BLaER1 treated with 17β-estradiol and CSF1 and Interleukin-3, amounts not matched to agents 10 nM and 100 nM (cell line): ENCODE measurements around the gene PDGFA.

Experiments used
- H3K27ac ChIP-seq, 11 experiments: shearing (Covaris generic); formaldehyde crosslinking; 2 replicates each; pipeline ENCODE4 v1.8.1; 2022
- H3K27me3 ChIP-seq, 11 experiments: shearing (Covaris generic); formaldehyde crosslinking; 2 replicates each; pipeline ENCODE4 v1.8.1; 2022
- H3K36me3 ChIP-seq, 11 experiments: shearing (Covaris generic); formaldehyde crosslinking; 2 replicates each; pipeline ENCODE4 v1.8.1; 2022
- H3K4me1 ChIP-seq, 10 experiments: shearing (Covaris generic); formaldehyde crosslinking; 2 replicates each; pipeline ENCODE4 v1.8.1; 2022
- H3K4me2 ChIP-seq, 11 experiments: shearing (Covaris generic); formaldehyde crosslinking; 2 replicates each; pipeline ENCODE4 v1.8.1; 2022
- H3K4me3 ChIP-seq, 10 experiments: shearing (Covaris generic); formaldehyde crosslinking; 2 replicates each; pipeline ENCODE4 v1.8.1; 2022
- H3K9ac ChIP-seq, 11 experiments: shearing (Covaris generic); formaldehyde crosslinking; 2 replicates each; pipeline ENCODE4 v1.8.1; 2022
- H3K9me3 ChIP-seq, 11 experiments: shearing (Covaris generic); formaldehyde crosslinking; replicated peaks in 1 of 11; 2 replicates each; pipeline ENCODE4 v1.8.1; 2022
- H4K20me1 ChIP-seq, 11 experiments: shearing (Covaris generic); formaldehyde crosslinking; 2 replicates each; pipeline ENCODE4 v1.8.1; 2022
- Cebpa-rat ChIP-seq, 11 experiments: shearing (Covaris generic); IDR thresholded peaks; 2 replicates each; pipeline ENCODE4 v1.8.1; 2022

PDGFA gene

DNA sequence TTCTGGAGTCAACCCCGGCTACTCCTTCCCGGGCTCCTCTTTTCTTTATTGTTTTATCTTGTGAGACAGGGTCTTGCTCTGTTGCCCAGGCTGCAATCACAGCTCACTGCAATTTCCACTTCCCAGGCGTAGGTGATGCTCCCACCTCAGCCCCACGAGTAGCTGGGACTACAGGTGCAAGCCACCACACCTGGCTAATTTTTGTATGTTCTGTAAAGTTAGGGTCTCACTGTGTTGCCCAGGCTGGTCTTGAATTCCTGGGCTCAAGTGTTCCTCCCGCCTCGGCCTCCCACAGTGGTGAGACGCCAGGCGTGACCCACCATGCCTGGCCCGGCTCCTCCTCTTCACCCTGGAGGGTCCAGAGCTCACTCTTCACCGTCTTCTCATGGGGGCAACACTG is 15.3 kb upstream of the PDGFA start:
- no peak for TF ChIP-seq Cebpa-rat (IDR thresholded peaks at IDR 0.05)
- H4K20me1 ChIP-seq: peaks cover 0 to 14% (median 0%) of the 10 kb centered on the region in 11 experiments; a peak in 5 of 22 replicates
- peaks cover 0 to 36% (median 10%) of the 10 kb centered on the region in 11 experiments; a peak in 15 of 22 replicates for H3K27me3 ChIP-seq
- H3K4me3 ChIP-seq: no peak overlapping the region
- H3K4me1 ChIP-seq: peaks cover 17 to 52% (median 40%) of the 10 kb centered on the region in 10 experiments
- no peaks in the 10 kb centered on the region for H3K36me3 ChIP-seq
- H3K4me2 ChIP-seq: no peak overlapping the region
- H3K27ac ChIP-seq: no peak overlapping the region
- peaks cover 0 to 5% (median 0%) of the 10 kb centered on the region in 11 experiments; a peak in 2 of 22 replicates for H3K9me3 ChIP-seq
- no peak overlapping the region for H3K9ac ChIP-seq

DNA sequence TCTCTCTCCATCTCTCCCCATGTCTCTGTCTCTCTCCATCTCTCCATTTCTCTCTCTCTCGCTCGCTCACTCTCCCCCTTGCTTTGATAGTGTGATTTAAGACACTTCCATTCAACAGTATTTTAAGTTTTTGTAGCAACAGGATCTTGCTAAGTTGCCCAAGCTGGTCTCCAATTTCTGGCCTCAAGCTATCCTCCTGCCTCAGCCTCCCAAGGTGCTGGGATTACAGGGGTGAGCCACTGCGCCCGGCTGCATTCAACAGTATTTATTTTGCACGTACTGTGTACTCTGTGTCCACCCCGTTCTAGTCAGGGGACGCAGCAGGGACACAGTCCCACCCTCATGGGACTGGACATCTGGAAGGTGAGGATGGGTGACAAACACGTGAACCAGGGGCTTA is 14.4 kb upstream of the PDGFA start:
- Histone ChIP-seq H3K4me3 (no peak overlapping the region), H3K36me3 (no peaks in the 10 kb centered on the region), H3K9me3 (peaks cover 0 to 5% (median 0%) of the 10 kb centered on the region in 11 experiments; a peak in 2 of 22 replicates), H3K4me1 (peaks cover 14 to 45% (median 32%) of the 10 kb centered on the region in 10 experiments), H3K4me2 (no peak overlapping the region), H3K27me3 (peaks cover 0 to 29% (median 7%) of the 10 kb centered on the region in 11 experiments; a peak in 15 of 22 replicates), H4K20me1 (peaks cover 0 to 14% (median 0%) of the 10 kb centered on the region in 11 experiments; a peak in 5 of 22 replicates), H3K27ac (no peak overlapping the region), H3K9ac (no peak overlapping the region)
- no peak for TF ChIP-seq Cebpa-rat (IDR thresholded peaks at IDR 0.05)

DNA sequence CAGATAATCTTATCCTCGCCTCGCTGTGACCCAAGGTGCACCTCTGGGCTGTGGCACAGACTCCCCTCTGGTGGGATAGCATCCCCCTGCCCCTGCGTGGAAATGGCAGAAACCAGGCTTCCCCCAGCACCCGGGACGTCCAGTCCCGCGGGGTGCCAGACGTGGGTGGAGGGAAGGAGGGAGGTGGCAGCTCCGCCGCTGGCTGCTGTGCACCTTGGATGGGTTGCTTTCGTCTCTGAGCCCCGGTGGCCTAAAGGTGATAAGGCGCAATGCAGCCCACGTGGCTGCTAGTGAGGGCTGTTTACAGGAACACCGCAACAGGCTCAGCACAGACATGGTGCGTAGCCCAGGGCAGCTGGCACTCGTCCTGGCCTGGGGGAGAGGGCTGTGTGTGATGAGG is 13.6 kb upstream of the PDGFA start:
- no peak overlapping the region for H3K27ac ChIP-seq
- H3K9me3 ChIP-seq: peaks cover 0 to 5% (median 0%) of the 10 kb centered on the region in 11 experiments; a peak in 3 of 22 replicates
- peaks cover 0 to 21% (median 0%) of the 10 kb centered on the region in 11 experiments; a peak in 8 of 22 replicates for H3K27me3 ChIP-seq
- no peak overlapping the region for H3K4me2 ChIP-seq
- TF ChIP-seq Cebpa-rat (IDR thresholded peaks at IDR 0.05): no peak
- no peak overlapping the region for H3K9ac ChIP-seq
- no peaks in the 10 kb centered on the region for H3K36me3 ChIP-seq
- H3K4me3 ChIP-seq: no peak overlapping the region
- H4K20me1 ChIP-seq: peaks cover 0 to 14% (median 0%) of the 10 kb centered on the region in 11 experiments; a peak in 4 of 22 replicates
- peaks cover 6 to 37% (median 24%) of the 10 kb centered on the region in 10 experiments for H3K4me1 ChIP-seq

DNA sequence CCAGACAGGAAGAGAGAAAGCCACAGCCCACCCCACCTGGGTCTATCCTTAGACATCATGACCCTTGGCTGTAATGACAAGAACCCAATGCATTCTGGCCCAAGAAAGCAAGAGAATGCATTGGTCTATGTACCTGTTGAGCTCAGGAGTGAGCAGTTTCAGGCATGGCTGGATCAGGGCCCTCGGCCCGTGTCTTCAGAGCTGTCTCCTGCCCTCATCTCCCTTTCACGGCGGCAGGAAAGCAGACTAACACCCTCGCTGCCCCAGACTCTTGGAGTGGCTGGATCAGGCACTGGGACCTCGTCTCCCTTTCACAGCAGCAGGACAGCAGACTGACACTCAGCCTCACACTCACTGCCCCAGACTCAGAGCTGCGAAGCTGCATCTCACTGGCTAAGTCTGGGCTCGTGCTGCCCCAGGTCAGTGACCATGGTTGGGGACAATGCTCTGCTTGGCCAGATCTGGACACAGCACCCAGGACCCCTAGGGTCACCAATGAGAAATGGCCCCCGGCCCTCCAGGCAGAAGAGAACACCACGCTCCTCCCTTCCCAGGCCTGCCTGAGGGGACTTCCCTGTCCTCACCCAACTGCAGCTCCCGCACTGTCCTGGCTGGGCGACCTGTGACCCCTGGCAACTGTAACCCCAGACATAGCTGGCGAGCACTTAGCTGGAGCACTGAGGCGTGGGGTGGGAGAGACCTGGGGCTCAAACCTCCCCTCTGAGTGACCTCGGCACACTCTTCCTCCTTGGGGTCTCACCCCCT is 12.9 kb upstream of the PDGFA start:
- H3K4me1 ChIP-seq: peaks cover 0 to 30% (median 17%) of the 10 kb centered on the region in 10 experiments; a peak in 16 of 20 replicates
- peaks cover 0 to 9% (median 4%) of the 10 kb centered on the region in 11 experiments; a peak in 9 of 22 replicates for H3K9me3 ChIP-seq
- no peak overlapping the region for H3K4me3 ChIP-seq
- peak overlapping the region in 6 of 11 experiments; percentile 15 to 44 (median 21); a peak in 5 of 22 replicates for H3K4me2 ChIP-seq
- H3K27me3 ChIP-seq: peaks cover 0 to 16% (median 0%) of the 10 kb centered on the region in 11 experiments; a peak in 7 of 22 replicates
- H3K36me3 ChIP-seq: no peaks in the 10 kb centered on the region
- H3K9ac ChIP-seq: no peak overlapping the region
- peaks cover 0 to 14% (median 0%) of the 10 kb centered on the region in 11 experiments; a peak in 3 of 22 replicates for H4K20me1 ChIP-seq
- H3K27ac ChIP-seq: no peak overlapping the region
- TF ChIP-seq Cebpa-rat (IDR thresholded peaks at IDR 0.05): no peak

DNA sequence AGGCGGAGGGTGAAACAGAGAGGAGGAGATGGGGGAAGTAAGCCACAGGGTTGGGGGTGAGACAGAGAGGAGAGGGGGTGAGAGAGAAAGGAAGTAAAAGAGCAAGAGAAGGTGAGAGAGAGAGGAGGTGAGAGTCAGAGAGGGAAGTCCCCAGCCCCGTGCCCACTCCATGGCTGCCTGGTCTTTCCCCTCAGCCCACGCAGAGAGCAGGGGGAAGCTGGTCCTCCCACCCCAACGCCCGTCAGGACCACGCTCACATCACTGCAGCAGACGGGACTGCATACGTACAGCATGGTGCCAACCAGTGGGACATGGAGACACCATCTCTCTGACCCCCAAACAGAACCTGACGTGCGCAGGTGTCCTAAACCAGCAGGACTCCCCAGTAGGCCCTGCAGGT is 12.1 kb upstream of the PDGFA start:
- H3K4me1 ChIP-seq: peaks cover 0 to 24% (median 16%) of the 10 kb centered on the region in 10 experiments; a peak in 15 of 20 replicates
- H3K9ac ChIP-seq: no peak overlapping the region
- H3K4me2 ChIP-seq: peak overlapping the region in 9 of 11 experiments; percentile 8 to 44 (median 21); a peak in 6 of 22 replicates
- H3K27me3 ChIP-seq: peaks cover 0 to 16% (median 0%) of the 10 kb centered on the region in 11 experiments; a peak in 7 of 22 replicates
- no peaks in the 10 kb centered on the region for H3K36me3 ChIP-seq
- no peak for TF ChIP-seq Cebpa-rat (IDR thresholded peaks at IDR 0.05)
- H3K4me3 ChIP-seq: no peak overlapping the region
- H3K27ac ChIP-seq: no peak overlapping the region
- peaks cover 0 to 14% (median 0%) of the 10 kb centered on the region in 11 experiments; a peak in 3 of 22 replicates for H4K20me1 ChIP-seq
- H3K9me3 ChIP-seq: peaks cover 0 to 14% (median 11%) of the 10 kb centered on the region in 11 experiments; a peak in 15 of 22 replicates

DNA sequence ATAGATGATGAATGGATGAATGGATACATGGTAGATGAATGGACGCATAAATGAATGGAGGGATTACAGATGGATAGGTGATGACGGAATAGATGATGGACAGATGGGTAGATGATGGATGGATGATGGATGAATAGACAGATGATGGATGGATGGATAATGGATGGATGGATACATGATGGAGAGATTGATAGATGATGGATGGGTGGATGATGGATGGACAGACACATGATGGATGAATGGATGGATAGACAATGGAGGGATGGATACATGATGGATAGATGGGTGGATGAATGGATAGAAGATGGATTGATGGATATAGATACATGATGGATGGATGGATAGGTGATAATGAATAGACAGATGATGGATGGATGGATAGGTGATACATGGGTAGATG is 8.8 kb upstream of the PDGFA start:
- H3K4me3 ChIP-seq: no peak overlapping the region
- peaks cover 1 to 28% (median 15%) of the 10 kb centered on the region in 10 experiments for H3K4me1 ChIP-seq
- H3K36me3 ChIP-seq: no peaks in the 10 kb centered on the region
- TF ChIP-seq Cebpa-rat (IDR thresholded peaks at IDR 0.05): no peak
- peaks cover 0 to 30% (median 0%) of the 10 kb centered on the region in 11 experiments; a peak in 7 of 22 replicates for H4K20me1 ChIP-seq
- no peak overlapping the region for H3K27ac ChIP-seq
- peaks cover 0 to 15% (median 10%) of the 10 kb centered on the region in 11 experiments; a peak in 15 of 22 replicates for H3K9me3 ChIP-seq
- no peak overlapping the region for H3K9ac ChIP-seq
- peaks cover 19 to 42% (median 25%) of the 10 kb centered on the region in 11 experiments for H3K27me3 ChIP-seq
- H3K4me2 ChIP-seq: no peak overlapping the region

DNA sequence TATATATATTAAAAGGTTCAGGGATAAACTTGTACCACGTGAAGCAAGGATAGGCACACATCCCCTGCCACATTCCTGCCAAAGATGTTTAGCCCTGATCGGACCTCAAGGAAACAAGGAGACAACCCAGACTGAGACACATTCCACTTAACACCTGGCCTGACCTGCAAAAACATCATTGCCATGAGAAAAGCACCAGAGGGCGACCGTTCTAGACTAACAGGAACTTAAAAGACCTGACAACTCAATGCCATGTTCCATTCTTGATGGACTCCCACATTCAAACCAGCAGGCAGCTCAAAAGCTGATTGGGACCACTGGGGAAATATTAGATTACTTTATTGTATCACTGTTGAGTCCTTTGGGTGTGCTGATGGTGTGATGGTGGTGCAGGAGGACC is 8.1 kb upstream of the PDGFA start:
- peaks cover 0 to 35% (median 7%) of the 10 kb centered on the region in 11 experiments; a peak in 11 of 22 replicates for H4K20me1 ChIP-seq
- no peak for TF ChIP-seq Cebpa-rat (IDR thresholded peaks at IDR 0.05)
- no peaks in the 10 kb centered on the region for H3K36me3 ChIP-seq
- no peak overlapping the region for H3K9ac ChIP-seq
- peaks cover 26 to 49% (median 33%) of the 10 kb centered on the region in 11 experiments for H3K27me3 ChIP-seq
- H3K27ac ChIP-seq: no peak overlapping the region
- peaks cover 8 to 35% (median 22%) of the 10 kb centered on the region in 10 experiments for H3K4me1 ChIP-seq
- H3K4me3 ChIP-seq: no peak overlapping the region
- peaks cover 0 to 15% (median 10%) of the 10 kb centered on the region in 11 experiments; a peak in 15 of 22 replicates for H3K9me3 ChIP-seq
- H3K4me2 ChIP-seq: no peak overlapping the region

DNA sequence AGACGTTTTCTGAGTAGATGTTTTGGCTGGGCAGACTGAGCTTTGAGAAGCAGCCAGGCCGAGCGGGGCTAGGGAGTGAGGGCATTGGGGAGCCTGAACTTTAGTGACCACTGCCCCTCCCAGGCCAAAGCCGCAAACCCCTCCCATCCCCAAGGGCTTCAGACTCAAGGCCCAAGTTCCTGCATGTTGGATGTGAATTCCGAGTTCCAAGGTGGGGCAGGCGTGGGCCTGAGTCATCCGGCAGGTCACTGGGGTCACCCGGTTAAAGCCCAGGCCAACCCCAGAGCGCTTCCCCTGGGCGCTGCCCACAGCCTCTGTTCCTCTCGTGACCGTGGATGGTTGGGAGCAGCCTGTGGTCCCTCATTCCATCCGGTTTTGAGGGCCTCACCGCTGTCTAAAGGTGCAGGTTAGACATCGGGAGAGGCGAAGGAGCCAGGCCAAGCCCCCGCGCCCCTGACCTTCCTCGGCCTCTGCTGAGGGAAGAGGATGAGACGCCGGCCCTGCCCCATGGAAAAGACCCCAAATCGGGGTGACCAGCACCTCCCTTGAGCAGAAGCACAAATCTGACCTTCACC is 6.9 kb upstream of the PDGFA start:
- Histone ChIP-seq H3K36me3 (no peaks in the 10 kb centered on the region), H3K9ac (no peak overlapping the region), H4K20me1 (peaks cover 0 to 43% (median 17%) of the 10 kb centered on the region in 11 experiments; a peak in 17 of 22 replicates), H3K4me2 (no peak overlapping the region), H3K27me3 (peaks cover 38 to 53% (median 44%) of the 10 kb centered on the region in 11 experiments), H3K27ac (no peak overlapping the region), H3K9me3 (peaks cover 0 to 15% (median 10%) of the 10 kb centered on the region in 11 experiments; a peak in 15 of 22 replicates), H3K4me3 (no peak overlapping the region), H3K4me1 (peaks cover 19 to 38% (median 27%) of the 10 kb centered on the region in 10 experiments)
- no peak for TF ChIP-seq Cebpa-rat (IDR thresholded peaks at IDR 0.05)
